Ovary (tissue), 9 donors: ENCODE data around the gene CCDC27. TPM values are rescaled to one million over a fixed set of nuclear protein-coding genes. Genes with fewer than 3 reads are reported as not detected.

Experiments used
- DNase-seq, 5 donors: peaks; one replicate each; pipeline ENCODE4 v3.0.0-alpha.2; 2019 to 2020
- H3K27ac ChIP-seq, 2 donors: fragments of 200-600 bp; one replicate each; pipeline versions ENCODE4 v1.5.1 to v1.8.0; 2019 to 2022
- H3K27me3 ChIP-seq: fragments of 200-600 bp; one replicate; pipeline ENCODE4 v1.8.0; 2022
- H3K36me3 ChIP-seq: fragments of 200-600 bp; sonication (generic); one replicate; pipeline ENCODE4 v1.5.1; 2019
- H3K4me1 ChIP-seq: one replicate; pipeline ENCODE4 v1.8.1; 2013; ENCODE audit warnings: mild to moderate bottlenecking, moderate library complexity; ENCODE audit not compliant: insufficient read depth
- H3K4me3 ChIP-seq: fragments of 200-600 bp; sonication (generic); one replicate; pipeline ENCODE4 v1.5.1; 2017
- H3K9me3 ChIP-seq, 2 donors: fragments of 200-600 bp in 1 of 2; sonication (generic) in 1 of 2; one replicate each; pipeline versions ENCODE4 v1.5.1 to v1.8.1; 2013 to 2019; ENCODE audit warnings: mild to moderate bottlenecking in 1 of 2, moderate library complexity in 1 of 2
- CTCF ChIP-seq, 3 donors: fragments of 450-650 bp in 2 of 3; fragments of 200-600 bp in 1 of 3; IDR thresholded peaks; one replicate each; pipeline versions ENCODE4 v1.5.1 to v1.8.0; 2016 to 2022; ENCODE audit warnings: antibody characterized with exemption in 3 of 3, mild to moderate bottlenecking in 1 of 3
- EP300 ChIP-seq: sonication (generic); formaldehyde crosslinking; IDR thresholded peaks from one replicate; pipeline ENCODE4 v1.6.1; 2017; ENCODE audit warnings: antibody characterized with exemption
- POLR2A ChIP-seq: fragments of 450-650 bp; IDR thresholded peaks from one replicate; pipeline ENCODE4 v1.6.1; 2017; ENCODE audit warnings: antibody characterized with exemption, mild to moderate bottlenecking, moderate library complexity
- WGBS, 3 donors: extraction: QIAGEN DNeasy Blood & Tissue Kit in 1 of 3; methylation state at CpG; one replicate each; pipeline versions ENCODE4 v1.1.5 to v1.1.7; 2013 to 2017; 5-methylcytosine and 5-hydroxymethylcytosine counted together
- intact Hi-C, 4 donors: fragments of 100-400 bp; cut with DNase I; formaldehyde crosslinking; loops; one replicate each; pipeline versions ENCODE4 v1.11.0 to v1.15.1; 2022 to 2023
- polyA plus RNA-seq, 2 donors: library from polyadenylated mRNA; stranded (reverse); fragments of 200-250 nt in 1 of 2; fragments of 350-450 nt in 1 of 2; fragmentation: Illumina TruSeq in 1 of 2; extraction: RNeasy Lipid Tissue Mini Kit (QIAGEN cat#74804) in 1 of 2; gene quantifications; one replicate each; pipeline ENCODE4 v1.2.3, GENCODE V29; 2013 to 2014
- total RNA-seq, 7 donors: library from RNA; depleted of rRNA in 2 of 7; stranded (reverse); fragments of >200 nt in 2 of 7; fragmentation: NEBNext Ultra II Directional in 3 of 7; extraction: Animal tissue kit (Norgen Biotek cat#: 25700) in 3 of 7; gene quantifications; one replicate each; pipeline versions ENCODE4 v1.1.0 to v1.2.4, GENCODE V29; 2016 to 2023
- donor health status: DM: no; HTN: no; CAD: no; lungs with moderate emphysema.
- donor health status: DM: no; HTN: no; CAD: no.
- donor health status: Bipolar disorder and iron deficiency.
- donor health status: DM: yes; HTN: yes; CAD: no.
- donor health status: DM: no; HTN: no; CAD: no.
- donor health status: DM: yes; HTN: yes; CAD: no.

The CCDC27 gene
- total and polyA plus RNA-seq, 9 donors: 0.05 TPM; not detected in 8

GRCh38 chr1:3768811-3769390 lies 16.7 kb downstream of the CCDC27 start:
- H3K9me3 ChIP-seq: no peaks in the 10 kb centered on the region
- H3K4me3 ChIP-seq: no peak overlapping the region
- intact Hi-C loops: no loop called here
- no peaks in the 10 kb centered on the region for H3K36me3 ChIP-seq
- TF ChIP-seq EP300 (no peak), POLR2A (no peak), CTCF (IDR thresholded peaks at IDR 0.05) (no peak)
- H3K27me3 ChIP-seq: no peaks in the 10 kb centered on the region
- no peak overlapping the region for H3K27ac ChIP-seq
- 92 to 93% (median 92%) methylated on average over 22 of the region's 22 CpGs for WGBS, 3 donors
- peaks cover 11% of the 10 kb centered on the region for H3K4me1 ChIP-seq
- DNase-seq: peak in 1 of 5 donors; percentile 36

GRCh38 chr1:3770047-3770765 lies 18.0 kb downstream of the CCDC27 start:
- intact Hi-C loops: no loop called here
- WGBS, 3 donors: 86 to 87% (median 87%) methylated on average over 15 to 16 of the region's 16 CpGs
- TF ChIP-seq POLR2A: no peak
- TF ChIP-seq EP300: no peak
- TF ChIP-seq CTCF (IDR thresholded peaks at IDR 0.05): no peak
- H3K27me3 ChIP-seq: no peaks in the 10 kb centered on the region
- H3K27ac ChIP-seq: peak overlapping the region in 1 of 2 donors; percentile 90
- H3K9me3 ChIP-seq: no peaks in the 10 kb centered on the region
- H3K4me3 ChIP-seq: no peak overlapping the region
- H3K4me1 ChIP-seq: peaks cover 11% of the 10 kb centered on the region
- peak in 1 of 5 donors; percentile 37 for DNase-seq
- H3K36me3 ChIP-seq: no peaks in the 10 kb centered on the region

GRCh38 chr1:3771108-3772026 lies 19.1 kb downstream of the CCDC27 start:
- peak; percentile 71 to 77 (median 75) for DNase-seq
- H3K27me3 ChIP-seq: no peaks in the 10 kb centered on the region
- WGBS, 3 donors: 13 to 22% (median 14%) methylated on average over 32 of the region's 32 CpGs
- H3K36me3 ChIP-seq: no peaks in the 10 kb centered on the region
- H3K4me3 ChIP-seq: peak overlapping the region; percentile 64
- intact Hi-C loops: no loop called here
- TF ChIP-seq POLR2A: no peak
- no peak for TF ChIP-seq CTCF (IDR thresholded peaks at IDR 0.05)
- no peak for TF ChIP-seq EP300
- peaks cover 17% of the 10 kb centered on the region for H3K4me1 ChIP-seq
- no peaks in the 10 kb centered on the region for H3K9me3 ChIP-seq
- H3K27ac ChIP-seq: peak overlapping the region; percentile 1 to 90

GRCh38 chr1:3772027-3772714 lies 19.9 kb downstream of the CCDC27 start:
- H3K4me1 ChIP-seq: peaks cover 17% of the 10 kb centered on the region
- TF ChIP-seq POLR2A: peak; percentile 50
- no peak for TF ChIP-seq CTCF (IDR thresholded peaks at IDR 0.05)
- TF ChIP-seq EP300: no peak
- H3K9me3 ChIP-seq: no peaks in the 10 kb centered on the region
- intact Hi-C loops: no loop called here
- DNase-seq: peak; percentile 94 to 97 (median 95)
- peak overlapping the region; percentile 70 to 90 for H3K27ac ChIP-seq
- 0 to 1% (median 1%) methylated on average over 3 to 59 of the region's 61 CpGs for WGBS, 3 donors
- no peaks in the 10 kb centered on the region for H3K27me3 ChIP-seq
- peak overlapping the region; percentile 64 for H3K4me3 ChIP-seq
- H3K36me3 ChIP-seq: no peaks in the 10 kb centered on the region
